Measurements from ENCODE around the gene ELP4. TPM values are rescaled to one million over a fixed set of nuclear protein-coding genes. Genes with fewer than 3 reads are reported as not detected.

Gene ELP4
- total RNA-seq, 1 donor from 2014 or later = 37.1 TPM

- no peak for DNase-seq (ENCODE audit: low spot score in 2 of 2)
- Histone ChIP-seq H3K36me3 (no peaks in the 10 kb centered on the region), H3K27ac (no peak overlapping the region), H3K4me3 (no peak overlapping the region), H3K27me3 (no peaks in the 10 kb centered on the region), H3K4me1 (no peaks in the 10 kb centered on the region), H3K9me3 (no peaks in the 10 kb centered on the region)
- intact Hi-C loops (cut with DNase I) = no loop called here
- no peak for TF ChIP-seq CTCF (IDR thresholded peaks at IDR 0.05)
These were observed 189.5 kb downstream of the ELP4 start for GRCh38 chr11:31699066-31699465.

GRCh38 chr11:31702966-31703365 lies 193.4 kb downstream of the ELP4 start:
- Histone ChIP-seq H3K4me1 (no peaks in the 10 kb centered on the region), H3K36me3 (no peaks in the 10 kb centered on the region), H3K27me3 (no peaks in the 10 kb centered on the region), H3K4me3 (no peak overlapping the region), H3K9me3 (no peaks in the 10 kb centered on the region), H3K27ac (no peak overlapping the region)
- intact Hi-C loops (cut with DNase I) = no loop called here
- no peak for DNase-seq (ENCODE audit: low spot score in 2 of 2)
- TF ChIP-seq CTCF (IDR thresholded peaks at IDR 0.05) = no peak

GRCh38 chr11:31706357-31706756 lies 196.8 kb downstream of the ELP4 start:
- no peak for DNase-seq (ENCODE audit: low spot score in 2 of 2)
- no peak for TF ChIP-seq CTCF (IDR thresholded peaks at IDR 0.05)
- Histone ChIP-seq H3K9me3 (no peaks in the 10 kb centered on the region), H3K4me3 (no peak overlapping the region), H3K36me3 (no peaks in the 10 kb centered on the region), H3K4me1 (no peaks in the 10 kb centered on the region), H3K27me3 (no peaks in the 10 kb centered on the region), H3K27ac (no peak overlapping the region)
- intact Hi-C loops (cut with DNase I) = no loop called here

GRCh38 chr11:31711137-31711536 lies 201.6 kb downstream of the ELP4 start:
- Histone ChIP-seq H3K27ac (no peak overlapping the region), H3K36me3 (no peaks in the 10 kb centered on the region), H3K9me3 (no peaks in the 10 kb centered on the region), H3K4me1 (no peaks in the 10 kb centered on the region), H3K27me3 (no peaks in the 10 kb centered on the region), H3K4me3 (no peak overlapping the region)
- intact Hi-C loops (cut with DNase I) = no loop called here
- no peak for DNase-seq (ENCODE audit: low spot score in 2 of 2)
- TF ChIP-seq CTCF (IDR thresholded peaks at IDR 0.05) = no peak

GRCh38 chr11:31712851-31713250 lies 203.3 kb downstream of the ELP4 start:
- no peaks in the 10 kb centered on the region for H3K36me3 ChIP-seq
- DNase-seq (ENCODE audit: low spot score in 2 of 2) = no peak
- no peak overlapping the region for H3K27ac ChIP-seq
- no peaks in the 10 kb centered on the region for H3K9me3 ChIP-seq
- H3K27me3 ChIP-seq = no peaks in the 10 kb centered on the region
- H3K4me3 ChIP-seq = no peak overlapping the region
- no peaks in the 10 kb centered on the region for H3K4me1 ChIP-seq
- no peak for TF ChIP-seq CTCF (IDR thresholded peaks at IDR 0.05)
- intact Hi-C loops (cut with DNase I) = no loop called here

GRCh38 chr11:31714840-31715239 lies 205.3 kb downstream of the ELP4 start:
- no peak overlapping the region for H3K27ac ChIP-seq
- no peak overlapping the region for H3K4me3 ChIP-seq
- H3K27me3 ChIP-seq = no peaks in the 10 kb centered on the region
- no peaks in the 10 kb centered on the region for H3K4me1 ChIP-seq
- intact Hi-C loops (cut with DNase I) = no loop called here
- no peaks in the 10 kb centered on the region for H3K9me3 ChIP-seq
- no peaks in the 10 kb centered on the region for H3K36me3 ChIP-seq
- DNase-seq (ENCODE audit: low spot score in 2 of 2) = no peak
- TF ChIP-seq CTCF (IDR thresholded peaks at IDR 0.05) = no peak
